ENCODE results near the gene FIGNL1.

DNA sequence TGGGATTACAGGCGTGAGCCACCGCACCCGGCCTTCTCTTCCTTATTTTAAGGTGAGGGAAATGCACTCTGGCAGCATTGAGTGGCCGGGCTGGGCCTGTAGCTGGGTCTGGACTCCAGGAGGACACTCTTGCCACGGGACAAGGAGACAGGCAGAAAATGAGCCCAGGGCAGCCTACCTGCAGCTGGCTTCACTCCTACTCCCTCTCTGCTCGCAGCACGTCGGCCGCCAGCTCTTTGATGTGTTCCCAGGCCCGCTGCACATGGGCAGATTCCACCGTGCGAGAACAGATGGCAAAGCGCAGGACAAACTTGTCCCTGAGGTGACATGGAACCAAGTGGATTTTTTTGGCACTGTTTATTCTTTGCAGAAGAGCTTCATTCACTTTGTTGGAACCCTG, 12.9 kb upstream of the FIGNL1 start:
- TF ChIP-seq POLR2AphosphoS5 (IDR thresholded peaks at IDR 0.05; ENCODE audit: borderline replicate concordance, low read depth, low read length) (no peak), EZH2 (IDR thresholded peaks at IDR 0.05) (no peak)

Measured in SK-N-MC (cell line).